NB4 (cell line): ENCODE results near the gene FTSJ1.
A peak's percentile ranks its signal among the peaks of the same experiment; 100 is the strongest.

Source experiments
- DNase-seq: peaks from one replicate; pipeline ENCODE4 v3.0.0; 2010; ENCODE audit warnings: low read depth
- H3K4me3 ChIP-seq: one replicate; pipeline ENCODE4 v1.5.1; 2011; ENCODE audit warnings: mild to moderate bottlenecking, low read depth, low read length, moderate library complexity
- MYC ChIP-seq: IDR thresholded peaks from 2 replicates; pipeline ENCODE4 v1.6.1; 2011; ENCODE audit warnings: low read depth, low read length
- POLR2A ChIP-seq: IDR thresholded peaks from 2 replicates; pipeline ENCODE4 v1.6.1; 2011; ENCODE audit warnings: mild to moderate bottlenecking; ENCODE audit not compliant: insufficient read length; ENCODE audit errors: extremely low read depth
- TF ChIP-seq, protein P1 (sequence below): IDR thresholded peaks from 2 replicates; pipeline ENCODE4 v1.6.1; 2011; ENCODE audit warnings: low read depth, low read length
- TF ChIP-seq, protein P2 (sequence below): IDR thresholded peaks from one replicate; pipeline ENCODE4 v1.5.1; 2012; ENCODE audit warnings: low read depth, low read length

FTSJ1 gene

DNA sequence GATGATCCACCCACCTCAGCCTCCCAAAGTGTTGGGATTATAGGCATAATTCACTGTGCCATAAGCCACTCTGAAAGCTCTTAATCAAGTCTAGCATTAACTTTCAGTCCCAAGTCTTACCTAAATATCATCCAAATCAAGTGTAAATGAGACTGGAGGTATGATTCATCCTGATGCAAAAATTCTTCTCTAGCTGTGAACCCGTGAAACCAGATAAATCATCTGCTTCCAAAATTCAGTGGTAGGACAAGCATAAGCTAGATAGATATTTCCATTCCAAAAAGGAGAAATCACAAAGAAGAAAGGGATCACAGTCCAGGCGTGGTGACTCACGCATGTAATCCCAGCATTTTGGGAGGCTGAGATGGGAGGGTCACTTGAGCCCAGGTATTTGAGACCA is 54.7 kb downstream of the FTSJ1 start:
- no peak overlapping the region for H3K4me3 ChIP-seq
- no peak for DNase-seq
- TF ChIP-seq, protein P1, sequence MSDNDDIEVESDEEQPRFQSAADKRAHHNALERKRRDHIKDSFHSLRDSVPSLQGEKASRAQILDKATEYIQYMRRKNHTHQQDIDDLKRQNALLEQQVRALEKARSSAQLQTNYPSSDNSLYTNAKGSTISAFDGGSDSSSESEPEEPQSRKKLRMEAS, result no peak
- TF ChIP-seq, protein P2, sequence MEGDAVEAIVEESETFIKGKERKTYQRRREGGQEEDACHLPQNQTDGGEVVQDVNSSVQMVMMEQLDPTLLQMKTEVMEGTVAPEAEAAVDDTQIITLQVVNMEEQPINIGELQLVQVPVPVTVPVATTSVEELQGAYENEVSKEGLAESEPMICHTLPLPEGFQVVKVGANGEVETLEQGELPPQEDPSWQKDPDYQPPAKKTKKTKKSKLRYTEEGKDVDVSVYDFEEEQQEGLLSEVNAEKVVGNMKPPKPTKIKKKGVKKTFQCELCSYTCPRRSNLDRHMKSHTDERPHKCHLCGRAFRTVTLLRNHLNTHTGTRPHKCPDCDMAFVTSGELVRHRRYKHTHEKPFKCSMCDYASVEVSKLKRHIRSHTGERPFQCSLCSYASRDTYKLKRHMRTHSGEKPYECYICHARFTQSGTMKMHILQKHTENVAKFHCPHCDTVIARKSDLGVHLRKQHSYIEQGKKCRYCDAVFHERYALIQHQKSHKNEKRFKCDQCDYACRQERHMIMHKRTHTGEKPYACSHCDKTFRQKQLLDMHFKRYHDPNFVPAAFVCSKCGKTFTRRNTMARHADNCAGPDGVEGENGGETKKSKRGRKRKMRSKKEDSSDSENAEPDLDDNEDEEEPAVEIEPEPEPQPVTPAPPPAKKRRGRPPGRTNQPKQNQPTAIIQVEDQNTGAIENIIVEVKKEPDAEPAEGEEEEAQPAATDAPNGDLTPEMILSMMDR, result no peak
- TF ChIP-seq MYC (no peak), POLR2A (no peak)

DNA sequence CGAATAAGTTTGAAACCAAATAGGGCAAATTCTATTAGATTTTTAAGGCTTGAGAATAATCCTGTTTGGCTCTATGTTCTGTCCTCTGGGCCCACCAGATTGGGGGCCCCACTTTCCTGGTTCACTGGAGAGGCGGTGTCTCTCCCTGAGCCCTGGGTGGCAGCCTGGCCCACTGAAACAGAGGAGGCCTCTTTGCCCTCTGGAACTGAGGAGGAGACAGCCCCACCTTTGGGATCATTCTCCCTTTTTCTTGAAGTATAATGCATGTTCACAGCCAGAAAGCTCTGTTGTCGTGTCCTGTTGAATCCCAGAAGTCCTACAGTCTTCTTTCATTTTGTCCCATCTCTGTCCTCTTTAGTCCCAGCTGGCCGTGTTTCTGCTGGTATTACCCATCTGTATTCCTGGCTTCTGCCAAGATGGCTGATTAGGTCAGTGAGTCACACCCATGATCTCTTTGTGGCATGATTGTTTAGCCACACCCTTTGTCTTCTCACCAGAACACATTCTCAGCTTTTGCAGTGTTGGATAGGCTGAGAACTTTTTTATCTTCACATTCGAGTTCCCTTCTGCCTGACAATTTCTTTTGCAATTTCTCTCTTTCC is 55.5 kb downstream of the FTSJ1 start:
- TF ChIP-seq MYC, result no peak
- no peak for TF ChIP-seq POLR2A
- TF ChIP-seq, protein P1, result no peak
- TF ChIP-seq, protein P2, result no peak
- DNase-seq, result peak; percentile 59

DNA sequence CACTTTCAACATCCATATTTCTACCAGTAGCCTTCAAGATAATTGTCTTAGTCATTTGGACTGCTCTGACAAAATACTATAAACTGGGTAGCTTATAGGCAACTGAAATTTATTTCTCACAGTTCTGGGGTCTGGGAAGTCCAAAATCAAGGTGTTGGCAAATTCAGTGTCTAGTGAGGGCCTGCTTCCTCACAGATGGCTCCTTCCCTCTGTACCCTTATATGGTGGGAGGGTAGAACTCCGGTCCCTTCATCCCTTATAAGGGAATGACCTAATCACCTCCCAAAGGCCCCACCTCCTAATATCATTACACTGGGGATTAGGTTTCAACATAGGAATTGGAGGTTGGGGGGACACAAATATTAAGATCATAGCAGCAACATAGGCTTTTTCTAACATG is 56.2 kb downstream of the FTSJ1 start:
- H3K4me3 ChIP-seq, result no peak overlapping the region
- no peak for DNase-seq
- TF ChIP-seq, protein P1, result no peak
- TF ChIP-seq, protein P2, result no peak
- TF ChIP-seq POLR2A (no peak), MYC (no peak)

More for the DNA sequence above, 55.5 kb downstream of the FTSJ1 start:
- no peak overlapping the region for H3K4me3 ChIP-seq

DNA sequence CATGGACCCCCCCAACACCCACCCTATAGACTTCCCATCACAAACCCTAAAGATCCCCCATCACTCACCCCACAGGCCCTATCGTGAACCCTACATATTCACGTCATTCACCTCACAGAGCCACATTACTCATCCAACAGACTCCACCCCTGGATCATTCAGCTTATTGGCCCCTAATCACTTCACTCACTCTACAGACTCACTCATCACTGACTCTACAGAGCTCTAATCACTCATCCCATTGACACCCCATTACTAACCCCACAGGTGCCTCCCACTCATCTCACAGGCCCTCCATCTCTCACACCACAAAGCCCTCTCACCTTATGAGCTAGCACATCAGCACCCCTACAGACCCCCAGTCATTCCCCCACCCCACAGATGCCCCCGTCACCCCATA is 57.2 kb downstream of the FTSJ1 start:
- DNase-seq, result no peak
- H3K4me3 ChIP-seq, result no peak overlapping the region
- TF ChIP-seq, protein P2, result no peak
- TF ChIP-seq MYC (no peak), POLR2A (no peak)
- TF ChIP-seq, protein P1, result no peak
